H1 (cell line): ENCODE measurements around the gene DUS1L.

Experiments used
- EP300 ChIP-seq, 2 experiments: IDR thresholded peaks; 1 replicate in 1 of 2; 2 replicates in 1 of 2; pipeline ENCODE4 v1.6.1; 2011 to 2012; ENCODE audit warnings: low read depth in 2 of 2, low read length in 2 of 2, mild to moderate bottlenecking in 2 of 2, borderline replicate concordance in 1 of 2, inconsistent platforms in 1 of 2, moderate library complexity in 1 of 2
- HDAC2 ChIP-seq, 2 experiments: fragments of 300-600 bp in 1 of 2; sonication (generic) in 1 of 2; IDR thresholded peaks; 2 replicates each; pipeline ENCODE4 v1.6.1; 2011 to 2012; ENCODE audit warnings: low read depth in 2 of 2, low read length in 2 of 2, mild to moderate bottlenecking in 2 of 2, moderate library complexity in 2 of 2, borderline replicate concordance in 1 of 2, inconsistent platforms in 1 of 2

DNA sequence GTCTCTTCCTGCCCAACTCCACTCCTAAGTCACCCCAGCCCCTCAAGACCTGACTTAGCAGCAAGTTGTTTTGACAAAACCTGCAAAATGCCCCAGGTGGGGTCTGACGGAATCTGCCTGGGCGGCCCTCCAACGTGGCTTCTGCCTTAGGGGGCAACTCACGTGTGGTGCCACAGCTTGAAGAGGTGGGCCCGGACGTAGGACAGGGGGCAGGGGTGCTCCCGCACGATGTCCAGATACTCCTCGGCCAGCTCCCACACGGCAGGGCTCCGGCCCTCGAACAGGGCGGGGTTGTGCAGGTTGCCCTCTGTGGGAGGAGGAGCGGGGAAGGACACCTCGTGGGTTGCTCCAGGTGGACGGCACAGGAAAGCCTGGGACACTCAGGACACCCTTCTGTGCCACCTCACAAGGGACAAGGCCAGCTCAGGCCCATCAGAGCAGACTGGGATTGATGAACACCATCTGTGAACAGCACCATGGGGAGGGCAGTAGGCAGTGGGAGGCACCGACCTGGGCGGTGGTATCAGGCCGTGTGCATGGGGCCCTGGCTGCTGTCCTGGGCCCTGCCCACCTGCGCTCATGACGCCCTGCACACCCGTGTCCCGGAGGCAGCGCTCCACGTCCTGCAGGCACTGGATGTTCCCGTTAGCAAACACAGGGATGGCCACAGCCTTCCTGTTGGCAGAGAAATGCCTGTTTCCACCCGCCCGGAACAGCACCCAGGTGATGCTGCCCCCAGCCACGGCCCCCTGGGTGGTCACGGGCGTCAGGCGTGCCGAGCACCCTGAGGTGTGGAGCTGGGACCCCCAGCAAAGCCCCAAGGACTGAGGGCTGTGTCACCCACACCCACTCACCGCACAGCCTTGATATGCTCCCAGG is 4.3 kb downstream of the DUS1L start:
- no peak for TF ChIP-seq EP300 (IDR thresholded peaks at IDR 0.05; ENCODE audit: borderline replicate concordance in 1 of 2, low read depth in 2 of 2, low read length in 2 of 2)
- TF ChIP-seq HDAC2 (IDR thresholded peaks at IDR 0.05; ENCODE audit: borderline replicate concordance in 1 of 2, low read depth in 2 of 2, low read length in 2 of 2): no peak
